Thyroid gland (tissue), 4 donors: Measurements from ENCODE around the gene ARNT2. TPM values are rescaled to one million over a fixed set of nuclear protein-coding genes. Genes with fewer than 3 reads are reported as not detected.

Experiments used
- DNase-seq, 2 donors: peaks; one replicate each; pipeline ENCODE4 v3.0.0-alpha.2; 2019
- H3K27ac ChIP-seq, 3 donors: fragments of 200-600 bp; sonication (generic); 1 replicate in 2 of 3; 2 replicates in 1 of 3; pipeline ENCODE4 v1.5.1; 2016 to 2019; ENCODE audit warnings: mild to moderate bottlenecking in 1 of 3, moderate library complexity in 1 of 3
- H3K27me3 ChIP-seq: fragments of 200-600 bp; sonication (generic); one replicate; pipeline ENCODE4 v1.5.1; 2019
- H3K36me3 ChIP-seq, 2 donors: fragments of 200-600 bp; sonication (generic); one replicate each; pipeline ENCODE4 v1.5.1; 2016 to 2019
- H3K4me1 ChIP-seq, 2 donors: fragments of 200-600 bp; sonication (generic); one replicate each; pipeline ENCODE4 v1.5.1; 2017 to 2019
- H3K4me3 ChIP-seq, 3 donors: fragments of 200-600 bp; sonication (generic); replicated peaks in 1 of 3; 1 replicate in 2 of 3; 2 replicates in 1 of 3; pipeline ENCODE4 v1.5.1; 2016; ENCODE audit warnings: mild to moderate bottlenecking in 1 of 3
- H3K9me3 ChIP-seq: fragments of 200-600 bp; sonication (generic); one replicate; pipeline ENCODE4 v1.5.1; 2017
- POLR2A ChIP-seq, 2 donors: fragments of 450-650 bp; IDR thresholded peaks; one replicate each; pipeline ENCODE4 v1.6.1; 2017; ENCODE audit warnings: antibody characterized with exemption in 2 of 2, mild to moderate bottlenecking in 2 of 2, moderate library complexity in 1 of 2
- WGBS, 2 donors: methylation state at CpG; one replicate each; pipeline ENCODE4 v1.1.5; 2017; 5-methylcytosine and 5-hydroxymethylcytosine counted together
- intact Hi-C: fragments of 100-400 bp; cut with DNase I; formaldehyde crosslinking; loops from one replicate; pipeline ENCODE4 v1.15.1; 2023
- total RNA-seq, 4 donors: library from RNA; depleted of rRNA; stranded (reverse); fragments of >200 nt; gene quantifications; one replicate each; pipeline ENCODE4 v1.2.3, GENCODE V29; 2016
- TF ChIP-seq, protein P1 (sequence below), 6 experiments: fragments of 200-600 bp in 3 of 6; fragments of 450-650 bp in 3 of 6; sonication (generic) in 3 of 6; IDR thresholded peaks; one replicate each; pipeline ENCODE4 v1.5.1; 2016 to 2019; ENCODE audit warnings: antibody characterized with exemption in 6 of 6, mild to moderate bottlenecking in 2 of 6, inconsistent platforms in 1 of 6, moderate library complexity in 1 of 6

The ARNT2 gene
- total RNA-seq, 4 donors from 2014 or later: 9.4 to 19.1 (median 13.8) TPM

- Histone ChIP-seq H3K27me3 (no peaks in the 10 kb centered on the region), H3K27ac (no peak overlapping the region), H3K4me3 (no peak overlapping the region), H3K36me3 (no peaks in the 10 kb centered on the region), H3K4me1 (peaks cover 0 to 3% of the 10 kb centered on the region in 2 donors), H3K9me3 (no peaks in the 10 kb centered on the region)
- no peak for TF ChIP-seq POLR2A (IDR thresholded peaks at IDR 0.05)
- TF ChIP-seq, protein P1, sequence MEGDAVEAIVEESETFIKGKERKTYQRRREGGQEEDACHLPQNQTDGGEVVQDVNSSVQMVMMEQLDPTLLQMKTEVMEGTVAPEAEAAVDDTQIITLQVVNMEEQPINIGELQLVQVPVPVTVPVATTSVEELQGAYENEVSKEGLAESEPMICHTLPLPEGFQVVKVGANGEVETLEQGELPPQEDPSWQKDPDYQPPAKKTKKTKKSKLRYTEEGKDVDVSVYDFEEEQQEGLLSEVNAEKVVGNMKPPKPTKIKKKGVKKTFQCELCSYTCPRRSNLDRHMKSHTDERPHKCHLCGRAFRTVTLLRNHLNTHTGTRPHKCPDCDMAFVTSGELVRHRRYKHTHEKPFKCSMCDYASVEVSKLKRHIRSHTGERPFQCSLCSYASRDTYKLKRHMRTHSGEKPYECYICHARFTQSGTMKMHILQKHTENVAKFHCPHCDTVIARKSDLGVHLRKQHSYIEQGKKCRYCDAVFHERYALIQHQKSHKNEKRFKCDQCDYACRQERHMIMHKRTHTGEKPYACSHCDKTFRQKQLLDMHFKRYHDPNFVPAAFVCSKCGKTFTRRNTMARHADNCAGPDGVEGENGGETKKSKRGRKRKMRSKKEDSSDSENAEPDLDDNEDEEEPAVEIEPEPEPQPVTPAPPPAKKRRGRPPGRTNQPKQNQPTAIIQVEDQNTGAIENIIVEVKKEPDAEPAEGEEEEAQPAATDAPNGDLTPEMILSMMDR (IDR thresholded peaks at IDR 0.05): no peak
- 79 to 91% methylated on average over 2 of the region's 2 CpGs for WGBS, 2 donors
- DNase-seq: no peak
- intact Hi-C loops: no loop called here
Measured at GRCh38 chr15:80495401-80495942, 91.3 kb downstream of the ARNT2 start.

DNA sequence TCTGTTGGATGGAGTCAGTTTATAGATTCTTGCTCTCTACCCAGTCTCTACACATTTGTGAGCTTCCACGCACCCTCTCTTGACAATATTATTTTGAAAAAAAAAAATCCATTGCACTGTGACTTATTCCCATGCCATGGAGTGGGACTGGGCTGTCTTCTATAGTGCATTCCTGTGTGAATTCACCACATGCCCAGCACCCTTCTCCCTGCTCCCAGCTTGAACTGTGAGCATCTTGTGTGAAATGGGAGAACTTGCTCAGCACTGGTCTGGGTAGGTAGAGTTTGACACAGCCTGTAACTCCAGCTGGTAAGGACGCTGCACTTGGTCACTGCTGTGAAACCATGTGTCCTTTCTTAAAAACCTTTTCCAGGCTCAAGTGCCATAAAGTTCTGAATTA lies 91.9 kb downstream of the ARNT2 start:
- H3K27me3 ChIP-seq: no peaks in the 10 kb centered on the region
- intact Hi-C loops: no loop called here
- H3K27ac ChIP-seq: no peak overlapping the region
- H3K36me3 ChIP-seq: no peaks in the 10 kb centered on the region
- no peak overlapping the region for H3K4me3 ChIP-seq
- no peak for DNase-seq
- peaks cover 0 to 3% of the 10 kb centered on the region in 2 donors for H3K4me1 ChIP-seq
- 92% methylated on average over 2 of the region's 2 CpGs for WGBS, 2 donors
- TF ChIP-seq, protein P1 (IDR thresholded peaks at IDR 0.05): no peak
- TF ChIP-seq POLR2A (IDR thresholded peaks at IDR 0.05): no peak
- H3K9me3 ChIP-seq: no peaks in the 10 kb centered on the region

- TF ChIP-seq, protein P1 (IDR thresholded peaks at IDR 0.05): no peak
- no peak for TF ChIP-seq POLR2A (IDR thresholded peaks at IDR 0.05)
- no peak overlapping the region for H3K4me3 ChIP-seq
- no peaks in the 10 kb centered on the region for H3K27me3 ChIP-seq
- H3K27ac ChIP-seq: no peak overlapping the region
- peaks cover 0 to 3% of the 10 kb centered on the region in 2 donors for H3K4me1 ChIP-seq
- intact Hi-C loops: no loop called here
- no peak for DNase-seq
- no peaks in the 10 kb centered on the region for H3K9me3 ChIP-seq
- H3K36me3 ChIP-seq: no peaks in the 10 kb centered on the region
- 89 to 92% methylated on average over 1 of the region's 1 CpG for WGBS, 2 donors
Measured at GRCh38 chr15:80497221-80497620, 93.0 kb downstream of the ARNT2 start.

GRCh38 chr15:80498652-80499051 lies 94.5 kb downstream of the ARNT2 start:
- H3K27me3 ChIP-seq: no peaks in the 10 kb centered on the region
- no peak overlapping the region for H3K4me3 ChIP-seq
- no peaks in the 10 kb centered on the region for H3K9me3 ChIP-seq
- 70 to 78% methylated on average over 4 of the region's 4 CpGs for WGBS, 2 donors
- no peak for DNase-seq
- H3K4me1 ChIP-seq: peaks cover 0 to 3% of the 10 kb centered on the region in 2 donors
- no peak for TF ChIP-seq POLR2A (IDR thresholded peaks at IDR 0.05)
- TF ChIP-seq, protein P1 (IDR thresholded peaks at IDR 0.05): no peak
- no peaks in the 10 kb centered on the region for H3K36me3 ChIP-seq
- intact Hi-C loops: no loop called here
- H3K27ac ChIP-seq: no peak overlapping the region

- no peak overlapping the region for H3K27ac ChIP-seq
- peaks cover 0 to 3% of the 10 kb centered on the region in 2 donors for H3K4me1 ChIP-seq
- TF ChIP-seq, protein P1 (IDR thresholded peaks at IDR 0.05): no peak
- TF ChIP-seq POLR2A (IDR thresholded peaks at IDR 0.05): no peak
- WGBS, 2 donors: 55 to 68% methylated on average over 1 of the region's 1 CpG
- no peaks in the 10 kb centered on the region for H3K36me3 ChIP-seq
- H3K4me3 ChIP-seq: no peak overlapping the region
- no peaks in the 10 kb centered on the region for H3K9me3 ChIP-seq
- no peak for DNase-seq
- intact Hi-C loops: no loop called here
- H3K27me3 ChIP-seq: no peaks in the 10 kb centered on the region
Measured at GRCh38 chr15:80500021-80500420, 95.8 kb downstream of the ARNT2 start.
